HEK293 (cell line): Measurements from ENCODE around the gene LYVE1.

Experiments used
- CTCF ChIA-PET: fragments of 350-600 bp; formaldehyde crosslinking; extraction: SDS; loops from one replicate; lab custom pipeline; 2021; ENCODE audit warnings: antibody characterized with exemption; lab: Yijun Ruan, JAX
- POLR2A ChIA-PET: fragments of 300-600 bp; formaldehyde crosslinking; extraction: SDS; loops from one replicate; lab custom pipeline; 2020; ENCODE audit warnings: antibody characterized with exemption, inconsistent platforms; lab: Yijun Ruan, JAX
- H3K27ac ChIP-seq: fragments of 200-500 bp; sonication (Bioruptor generic); 2 replicates; pipeline ENCODE4 v1.5.1; 2014; ENCODE audit warnings: low read depth, low read length, control low read depth, inconsistent platforms; ENCODE audit errors: extremely low read depth
- H3K36me3 ChIP-seq, 2 experiments: fragments of 200-500 bp in 1 of 2; sonication (Bioruptor generic) in 1 of 2; 1 replicate in 1 of 2; 2 replicates in 1 of 2; pipeline ENCODE4 v1.5.1; 2014 to 2017; ENCODE audit warnings: inconsistent platforms in 2 of 2, low read length in 2 of 2; ENCODE audit not compliant: control insufficient read depth in 2 of 2, insufficient read depth in 1 of 2
- H3K4me1 ChIP-seq: fragments of 200-500 bp; sonication (Bioruptor generic); 2 replicates; pipeline ENCODE4 v1.5.1; 2014; ENCODE audit warnings: mild to moderate bottlenecking, low read length, inconsistent platforms; ENCODE audit not compliant: control insufficient read depth, insufficient read depth
- H3K4me3 ChIP-seq: 2 replicates; pipeline ENCODE4 v1.5.1; 2011; ENCODE audit warnings: low read depth, mild to moderate bottlenecking, control low read depth, low read length, moderate library complexity
- H3K9me3 ChIP-seq: fragments of 200-500 bp; sonication (Bioruptor generic); 2 replicates; pipeline ENCODE4 v1.5.1; 2014; ENCODE audit warnings: low read depth, low read length, inconsistent platforms; ENCODE audit not compliant: control insufficient read depth, insufficient read depth
- GLIS2 ChIP-seq: fragments of 450-650 bp; formaldehyde crosslinking; IDR thresholded peaks from 2 replicates; pipeline ENCODE4 v1.5.1; 2016; ENCODE audit warnings: missing biosample characterization, missing genetic modification characterization
- HOXD13 ChIP-seq: sonication (generic); formaldehyde crosslinking; IDR thresholded peaks from 2 replicates; pipeline ENCODE4 v1.8.0; 2022; ENCODE audit warnings: missing genetic modification reagents, borderline replicate concordance
- KLF1 ChIP-seq: fragments of 450-650 bp; formaldehyde crosslinking; IDR thresholded peaks from 2 replicates; pipeline ENCODE4 v1.5.1; 2016; ENCODE audit warnings: missing biosample characterization, missing genetic modification characterization
- PATZ1 ChIP-seq: fragments of 450-650 bp; formaldehyde crosslinking; IDR thresholded peaks from 2 replicates; pipeline ENCODE4 v1.5.1; 2016; ENCODE audit warnings: missing biosample characterization, missing genetic modification characterization
- SP2 ChIP-seq: fragments of 450-650 bp; formaldehyde crosslinking; IDR thresholded peaks from 2 replicates; pipeline ENCODE4 v1.5.1; 2016; ENCODE audit warnings: missing biosample characterization, missing genetic modification characterization
- ZBTB44 ChIP-seq: fragments of 450-650 bp; IDR thresholded peaks from 2 replicates; pipeline ENCODE4 v1.5.1; 2018; ENCODE audit warnings: missing biosample characterization, mild to moderate bottlenecking, missing genetic modification characterization
- ZBTB48 ChIP-seq: fragments of 450-650 bp; formaldehyde crosslinking; IDR thresholded peaks from 2 replicates; pipeline ENCODE4 v1.5.1; 2016; ENCODE audit warnings: missing biosample characterization, missing genetic modification characterization
- ZNF112 ChIP-seq: fragments of 450-650 bp; formaldehyde crosslinking; IDR thresholded peaks from 2 replicates; pipeline ENCODE4 v1.5.0; 2017; ENCODE audit warnings: missing biosample characterization, missing genetic modification characterization
- ZNF146 ChIP-seq: fragments of 450-650 bp; formaldehyde crosslinking; IDR thresholded peaks from 2 replicates; pipeline ENCODE4 v1.5.1; 2016; ENCODE audit warnings: missing biosample characterization, missing genetic modification characterization
- ZNF221 ChIP-seq: fragments of 450-650 bp; formaldehyde crosslinking; IDR thresholded peaks from 2 replicates; pipeline ENCODE4 v1.5.1; 2017; ENCODE audit warnings: missing biosample characterization, missing genetic modification characterization, borderline replicate concordance
- ZNF26 ChIP-seq: fragments of 450-650 bp; formaldehyde crosslinking; IDR thresholded peaks from 2 replicates; pipeline ENCODE4 v1.5.1; 2016; ENCODE audit warnings: missing biosample characterization, missing genetic modification characterization
- ZNF366 ChIP-seq: fragments of 450-650 bp; formaldehyde crosslinking; conservative IDR thresholded peaks from 2 replicates; pipeline ENCODE4 v1.5.1; 2016; ENCODE audit warnings: missing biosample characterization, missing genetic modification characterization
- ZNF37A ChIP-seq: fragments of 450-650 bp; IDR thresholded peaks from 2 replicates; pipeline ENCODE4 v1.5.1; 2018; ENCODE audit warnings: missing biosample characterization, missing genetic modification characterization
- ZNF398 ChIP-seq: fragments of 450-650 bp; formaldehyde crosslinking; IDR thresholded peaks from 2 replicates; pipeline ENCODE4 v1.5.1; 2017; ENCODE audit warnings: missing biosample characterization, missing genetic modification characterization
- ZNF48 ChIP-seq: fragments of 450-650 bp; formaldehyde crosslinking; IDR thresholded peaks from 2 replicates; pipeline ENCODE4 v1.5.1; 2016; ENCODE audit warnings: missing biosample characterization, missing genetic modification characterization
- ZNF488 ChIP-seq: fragments of 450-650 bp; formaldehyde crosslinking; IDR thresholded peaks from 2 replicates; pipeline ENCODE4 v1.5.1; 2016; ENCODE audit warnings: missing biosample characterization, missing genetic modification characterization
- ZNF76 ChIP-seq: fragments of 450-650 bp; formaldehyde crosslinking; IDR thresholded peaks from 2 replicates; pipeline ENCODE4; 2016; ENCODE audit warnings: low read depth, missing biosample characterization, missing genetic modification characterization, borderline replicate concordance
- ZSCAN30 ChIP-seq: fragments of 450-650 bp; IDR thresholded peaks from 2 replicates; pipeline ENCODE4 v1.5.1; 2018; ENCODE audit warnings: missing biosample characterization, mild to moderate bottlenecking, missing genetic modification characterization, moderate library complexity
- TF ChIP-seq, protein P1 (sequence below): fragments of 450-650 bp; formaldehyde crosslinking; IDR thresholded peaks from 2 replicates; pipeline ENCODE4 v1.5.1; 2017; ENCODE audit warnings: missing biosample characterization, missing genetic modification characterization
- TF ChIP-seq, protein P2 (sequence below): fragments of 450-650 bp; formaldehyde crosslinking; IDR thresholded peaks from 2 replicates; pipeline ENCODE4 v1.5.1; 2016; ENCODE audit warnings: missing biosample characterization, missing genetic modification characterization

Gene LYVE1

DNA sequence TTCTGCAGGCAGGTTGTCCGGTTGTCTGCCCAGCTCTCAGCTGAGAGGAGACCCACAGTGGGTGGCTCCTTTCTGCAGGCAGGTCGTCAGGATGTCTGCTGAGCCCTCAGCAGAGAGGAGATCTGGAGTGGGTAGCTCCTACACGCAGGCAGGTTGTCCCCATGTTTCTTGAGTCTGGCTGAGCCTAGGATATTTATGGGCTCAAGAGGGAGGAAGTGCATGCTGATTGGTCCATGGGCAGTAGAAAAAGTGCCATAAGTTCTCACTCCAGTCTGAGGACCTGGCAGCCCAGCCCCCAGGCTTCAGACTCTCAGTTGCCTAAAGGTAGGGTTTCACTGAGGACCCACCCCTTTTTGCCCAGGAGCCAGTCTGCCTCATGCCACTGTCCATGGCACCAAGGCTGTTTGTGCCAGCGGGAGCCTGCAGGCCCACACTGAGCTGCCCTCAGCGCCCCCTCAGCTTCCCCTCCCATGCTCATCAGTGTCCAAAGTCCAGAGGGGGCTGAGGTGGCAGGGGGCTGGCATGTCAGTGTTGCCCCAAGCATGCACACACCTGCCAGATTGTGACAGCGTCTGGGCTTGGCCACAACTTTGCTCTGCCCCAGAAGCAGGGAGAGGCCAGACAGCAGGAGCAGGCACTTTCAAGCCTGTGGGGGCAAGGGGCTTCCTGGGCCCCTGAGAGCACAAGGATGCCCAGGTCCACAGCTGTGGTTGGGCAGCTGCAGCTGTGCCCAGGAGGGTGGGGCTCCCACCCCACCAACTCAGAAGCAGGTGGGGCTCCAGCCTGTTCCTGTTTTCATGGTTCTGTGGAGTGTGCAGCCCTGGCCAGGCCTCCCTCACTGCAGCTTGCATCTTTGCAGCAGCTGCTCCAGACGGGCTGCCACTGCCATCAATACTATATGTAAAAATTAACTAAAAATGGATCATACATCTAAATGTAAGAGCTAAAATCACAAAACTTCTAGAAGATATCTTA is 23.7 kb downstream of the LYVE1 start (continued):
- TF ChIP-seq, protein P1, sequence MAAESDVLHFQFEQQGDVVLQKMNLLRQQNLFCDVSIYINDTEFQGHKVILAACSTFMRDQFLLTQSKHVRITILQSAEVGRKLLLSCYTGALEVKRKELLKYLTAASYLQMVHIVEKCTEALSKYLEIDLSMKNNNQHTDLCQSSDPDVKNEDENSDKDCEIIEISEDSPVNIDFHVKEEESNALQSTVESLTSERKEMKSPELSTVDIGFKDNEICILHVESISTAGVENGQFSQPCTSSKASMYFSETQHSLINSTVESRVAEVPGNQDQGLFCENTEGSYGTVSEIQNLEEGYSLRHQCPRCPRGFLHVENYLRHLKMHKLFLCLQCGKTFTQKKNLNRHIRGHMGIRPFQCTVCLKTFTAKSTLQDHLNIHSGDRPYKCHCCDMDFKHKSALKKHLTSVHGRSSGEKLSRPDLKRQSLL = no peak
- TF ChIP-seq ZNF26 (tag by site-specific recombination) = no peak
- TF ChIP-seq HOXD13 (CRISPR knock-in tag) = no peak
- TF ChIP-seq ZNF398 = no peak
- no peak for TF ChIP-seq GLIS2 (tag by site-specific recombination)

DNA sequence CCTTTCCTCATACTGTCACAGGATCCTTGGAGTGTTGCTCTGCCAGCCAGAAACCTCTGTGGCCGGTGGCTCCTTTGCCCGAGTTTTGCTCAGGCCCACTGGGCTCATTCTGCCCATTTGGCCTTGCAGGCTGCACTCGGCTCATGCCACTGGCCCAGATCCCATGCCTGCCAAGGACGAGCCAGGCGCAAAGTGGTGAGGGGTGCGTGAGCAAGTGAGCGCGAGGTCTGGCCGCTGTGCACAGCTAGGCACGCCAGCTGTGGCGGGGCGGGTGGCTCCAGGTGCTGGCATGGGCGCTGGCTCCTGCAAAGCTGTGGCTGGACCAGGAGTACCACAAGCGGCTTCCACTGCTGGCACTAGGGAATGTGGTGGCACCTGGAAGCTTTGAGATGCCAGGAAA is 24.7 kb downstream of the LYVE1 start:
- H3K27ac ChIP-seq = no peak overlapping the region
- H3K4me3 ChIP-seq = no peak overlapping the region
- no peaks in the 10 kb centered on the region for H3K36me3 ChIP-seq
- TF ChIP-seq, protein P2, sequence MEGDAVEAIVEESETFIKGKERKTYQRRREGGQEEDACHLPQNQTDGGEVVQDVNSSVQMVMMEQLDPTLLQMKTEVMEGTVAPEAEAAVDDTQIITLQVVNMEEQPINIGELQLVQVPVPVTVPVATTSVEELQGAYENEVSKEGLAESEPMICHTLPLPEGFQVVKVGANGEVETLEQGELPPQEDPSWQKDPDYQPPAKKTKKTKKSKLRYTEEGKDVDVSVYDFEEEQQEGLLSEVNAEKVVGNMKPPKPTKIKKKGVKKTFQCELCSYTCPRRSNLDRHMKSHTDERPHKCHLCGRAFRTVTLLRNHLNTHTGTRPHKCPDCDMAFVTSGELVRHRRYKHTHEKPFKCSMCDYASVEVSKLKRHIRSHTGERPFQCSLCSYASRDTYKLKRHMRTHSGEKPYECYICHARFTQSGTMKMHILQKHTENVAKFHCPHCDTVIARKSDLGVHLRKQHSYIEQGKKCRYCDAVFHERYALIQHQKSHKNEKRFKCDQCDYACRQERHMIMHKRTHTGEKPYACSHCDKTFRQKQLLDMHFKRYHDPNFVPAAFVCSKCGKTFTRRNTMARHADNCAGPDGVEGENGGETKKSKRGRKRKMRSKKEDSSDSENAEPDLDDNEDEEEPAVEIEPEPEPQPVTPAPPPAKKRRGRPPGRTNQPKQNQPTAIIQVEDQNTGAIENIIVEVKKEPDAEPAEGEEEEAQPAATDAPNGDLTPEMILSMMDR (tag by site-specific recombination) = no peak
- no peak for TF ChIP-seq ZNF76 (tag by site-specific recombination)
- no peak for TF ChIP-seq ZBTB44 (tag by site-specific recombination)
- TF ChIP-seq SP2 (tag by site-specific recombination) = no peak
- no peak for TF ChIP-seq PATZ1 (tag by site-specific recombination)
- TF ChIP-seq KLF1 (tag by site-specific recombination) = no peak
- TF ChIP-seq ZNF112 (tag by site-specific recombination) = no peak
- TF ChIP-seq ZNF366 = no peak
- TF ChIP-seq ZSCAN30 (tag by site-specific recombination) = no peak
- TF ChIP-seq ZNF48 (tag by site-specific recombination) = no peak
- TF ChIP-seq ZNF146 = no peak
- TF ChIP-seq ZBTB48 (tag by site-specific recombination) = no peak
- no peak for TF ChIP-seq ZNF221 (tag by site-specific recombination)
- TF ChIP-seq ZNF488 = no peak
- TF ChIP-seq ZNF37A = no peak
- TF ChIP-seq, all 188 proteins: peak for 0
- Histone ChIP-seq H3K9me3 (no peaks in the 10 kb centered on the region), H3K4me1 (no peaks in the 10 kb centered on the region)
- ChIA-PET CTCF (interaction anchor here (0.6 kb wide), 1 partner anchor 140 kb away, joined by 3 read pairs; no protein-coding TSS in a partner anchor), POLR2A (no interaction called here)
